ENCODE results near the gene TEX29. TPM values are rescaled to one million over a fixed set of nuclear protein-coding genes. Genes with fewer than 3 reads are reported as not detected.

Gene TEX29
- total and polyA plus RNA-seq, 2 of the 4 experiments (the other 2 are of a cell fraction): 0.46 TPM; not detected in 1

- POLR2A ChIA-PET (ENCODE audit: unreplicated experiment): no interaction called here
- intact Hi-C loops (cut with micrococcal nuclease): no loop called here
- Histone ChIP-seq H3K4ac (ENCODE audit: low read depth, low read length) (no peak overlapping the region), H3K36me3 (ENCODE audit: control insufficient read depth, insufficient read depth, low read length) (no peaks in the 10 kb centered on the region), H3K9ac (ENCODE audit: low read depth, low read length) (no peak overlapping the region), H3K18ac (ENCODE audit: low read depth, low read length) (no peak overlapping the region), H3K56ac (ENCODE audit: extremely low read depth, insufficient read depth, low read length) (no peak overlapping the region), H2BK120ac (ENCODE audit: low read depth, low read length) (no peak overlapping the region), H2AK5ac (ENCODE audit: low read depth, low read length) (no peak overlapping the region), H4K20me1 (ENCODE audit: insufficient read depth, low read length) (no peaks in the 10 kb centered on the region), H3K27me3 (ENCODE audit: control insufficient read depth, insufficient read depth, low read length) (no peaks in the 10 kb centered on the region; the same call in 1 of the 2 replicates), H2AFZ (replicated peaks; ENCODE audit: low read length, poor library complexity) (no peak overlapping the region), H3K9me3 (ENCODE audit: control insufficient read depth, insufficient read depth, low read length) (no peaks in the 10 kb centered on the region), H2BK20ac (ENCODE audit: low read depth, low read length) (no peak overlapping the region), H3K79me1 (ENCODE audit: low read depth in 1 of 2, low read length in 2 of 2) (no peaks in the 10 kb centered on the region), H3K14ac (replicated peaks; ENCODE audit: low read depth, low read length) (no peak overlapping the region), H3K4me3 (ENCODE audit: insufficient read depth, low read depth, low read length) (no peak overlapping the region), H4K91ac (ENCODE audit: insufficient read depth, low read depth, low read length) (no peak overlapping the region), H3K9me1 (ENCODE audit: insufficient read depth, low read length) (no peaks in the 10 kb centered on the region), H3K27ac (ENCODE audit: insufficient read depth, low read length) (no peak overlapping the region), H4K8ac (ENCODE audit: low read depth in 2 of 2, low read length in 2 of 2) (no peak overlapping the region), H2BK15ac (ENCODE audit: low read depth, low read length) (no peak overlapping the region), H4K5ac (ENCODE audit: low read depth, low read length) (no peak overlapping the region), H3K4me2 (ENCODE audit: low read depth, low read length) (no peak overlapping the region), H3K23ac (ENCODE audit: low read depth, low read length) (no peak overlapping the region), H3K4me1 (ENCODE audit: control insufficient read depth, insufficient read depth, low read length) (no peaks in the 10 kb centered on the region), H2AK9ac (replicated peaks; ENCODE audit: low read depth, low read length, poor library complexity) (no peak overlapping the region), H2BK5ac (ENCODE audit: low read depth, low read length, poor library complexity, severe bottlenecking) (no peak overlapping the region)
- TF ChIP-seq MAZ (IDR thresholded peaks at IDR 0.05; ENCODE audit: borderline replicate concordance, low read depth, low read length) (no peak), MAFK (IDR thresholded peaks at IDR 0.05; ENCODE audit: low read depth, low read length) (no peak), USF2 (IDR thresholded peaks at IDR 0.05; ENCODE audit: low read depth, low read length) (no peak), RFX5 (IDR thresholded peaks at IDR 0.05; ENCODE audit: low read depth, low read length) (no peak), RCOR1 (IDR thresholded peaks at IDR 0.05; ENCODE audit: insufficient replicate concordance, low read length) (no peak), FOS (IDR thresholded peaks at IDR 0.05; ENCODE audit: low read depth, low read length) (no peak)
- DNase-seq: no peak
- CTCF ChIA-PET: no interaction called here
- BruUV-seq (replicated peaks): no TSS peak
- in situ Hi-C loops (cut with MboI; ENCODE audit: low sequenced_read_pairs): no loop called here
- dilution Hi-C loops (cut with HindIII; ENCODE audit: low sequenced_read_pairs, unreplicated experiment): no loop called here
- WGBS, 2 experiments (ENCODE audit: extremely low coverage in 2 of 2, insufficient read length in 1 of 2): 61% methylated on average over 7 of the region's 18 CpGs; no CpG with 5 or more reads in 1 of the 2 experiments
- ATAC-seq (ENCODE audit: low read depth): no peak; the same call in 1 of the 2 replicates
Measured at GRCh38 chr13:111390522-111391270, 70.3 kb downstream of the TEX29 start.

All from IMR-90 (cell line).